Hepatocyte (in vitro differentiated cells): ENCODE data around the gene PKDREJ.

Experiments
- EZH2 ChIP-seq: fragments of 200-600 bp; sonication (generic); IDR thresholded peaks from 2 replicates; pipeline ENCODE4 v1.6.1; 2016; ENCODE audit warnings: antibody characterized with exemption, mild to moderate bottlenecking, borderline replicate concordance
- TF ChIP-seq, protein P1 (sequence below): fragments of 200-600 bp; sonication (generic); IDR thresholded peaks from 2 replicates; pipeline ENCODE4 v1.5.1; 2016; ENCODE audit warnings: antibody characterized with exemption, mild to moderate bottlenecking; ENCODE audit not compliant: poor library complexity

GRCh38 chr22:46312056-46312455, 48.9 kb upstream of the PKDREJ start:
- TF ChIP-seq, protein P1, sequence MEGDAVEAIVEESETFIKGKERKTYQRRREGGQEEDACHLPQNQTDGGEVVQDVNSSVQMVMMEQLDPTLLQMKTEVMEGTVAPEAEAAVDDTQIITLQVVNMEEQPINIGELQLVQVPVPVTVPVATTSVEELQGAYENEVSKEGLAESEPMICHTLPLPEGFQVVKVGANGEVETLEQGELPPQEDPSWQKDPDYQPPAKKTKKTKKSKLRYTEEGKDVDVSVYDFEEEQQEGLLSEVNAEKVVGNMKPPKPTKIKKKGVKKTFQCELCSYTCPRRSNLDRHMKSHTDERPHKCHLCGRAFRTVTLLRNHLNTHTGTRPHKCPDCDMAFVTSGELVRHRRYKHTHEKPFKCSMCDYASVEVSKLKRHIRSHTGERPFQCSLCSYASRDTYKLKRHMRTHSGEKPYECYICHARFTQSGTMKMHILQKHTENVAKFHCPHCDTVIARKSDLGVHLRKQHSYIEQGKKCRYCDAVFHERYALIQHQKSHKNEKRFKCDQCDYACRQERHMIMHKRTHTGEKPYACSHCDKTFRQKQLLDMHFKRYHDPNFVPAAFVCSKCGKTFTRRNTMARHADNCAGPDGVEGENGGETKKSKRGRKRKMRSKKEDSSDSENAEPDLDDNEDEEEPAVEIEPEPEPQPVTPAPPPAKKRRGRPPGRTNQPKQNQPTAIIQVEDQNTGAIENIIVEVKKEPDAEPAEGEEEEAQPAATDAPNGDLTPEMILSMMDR: no peak
- no peak for TF ChIP-seq EZH2
